NCI-H82 treated with DMSO at 0.1 percent for 48 hours (cell line): ENCODE measurements around the gene SH2B2.
A peak's percentile ranks its signal among the peaks of the same experiment; 100 is the strongest.

Source experiments
- DNase-seq: peaks from one replicate; lab custom pipeline; 2025; ENCODE audit not compliant: unreplicated experiment; lab: John Stamatoyannopoulos, UW

SH2B2 gene

DNA sequence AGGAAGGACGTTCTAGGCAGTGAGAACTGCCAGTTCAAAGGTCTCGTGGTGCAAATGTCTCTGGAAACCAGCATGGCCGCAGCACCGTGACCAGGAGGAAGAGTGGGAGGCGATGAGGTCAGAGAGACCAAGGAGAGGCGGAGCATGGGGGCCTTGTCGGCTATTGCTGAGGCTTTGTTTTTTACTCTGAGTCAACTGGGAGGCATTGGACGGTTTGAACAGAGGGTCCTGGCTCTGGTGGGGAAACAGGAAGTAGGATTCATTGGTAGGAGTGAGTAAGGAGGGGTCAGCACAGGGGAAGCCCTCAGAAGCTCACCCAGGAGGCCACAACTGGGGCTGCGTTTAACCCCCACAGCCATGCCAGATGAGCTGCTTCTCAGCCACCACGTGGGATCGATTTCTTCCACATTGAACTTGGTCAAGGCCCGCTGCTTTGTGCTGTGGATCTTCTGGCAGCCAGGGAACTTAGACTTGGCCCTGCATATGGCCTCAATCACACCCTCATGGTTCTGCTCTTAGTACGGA is 22.2 kb upstream of the SH2B2 start:
- no peak for DNase-seq

DNA sequence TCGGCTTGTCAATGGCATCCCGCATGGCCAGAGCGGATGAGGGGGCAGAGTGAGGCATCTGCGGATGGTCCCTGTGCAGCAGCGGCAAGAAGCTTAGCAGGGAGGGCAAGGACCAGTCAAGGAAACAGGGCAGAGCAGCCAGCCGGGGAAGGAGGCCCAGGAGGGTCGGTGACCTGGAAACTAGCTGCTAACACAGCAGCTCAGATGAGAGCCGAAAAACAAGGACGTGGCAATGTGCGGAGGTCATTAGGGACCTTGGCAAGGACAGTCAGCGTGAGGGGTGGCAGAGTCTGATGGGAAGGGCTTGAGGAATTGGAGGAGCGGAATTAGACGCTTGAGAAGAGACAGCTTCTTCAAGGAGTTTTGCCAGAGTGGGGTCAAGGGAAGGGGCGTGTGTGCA is 20.1 kb upstream of the SH2B2 start:
- DNase-seq = no peak

DNA sequence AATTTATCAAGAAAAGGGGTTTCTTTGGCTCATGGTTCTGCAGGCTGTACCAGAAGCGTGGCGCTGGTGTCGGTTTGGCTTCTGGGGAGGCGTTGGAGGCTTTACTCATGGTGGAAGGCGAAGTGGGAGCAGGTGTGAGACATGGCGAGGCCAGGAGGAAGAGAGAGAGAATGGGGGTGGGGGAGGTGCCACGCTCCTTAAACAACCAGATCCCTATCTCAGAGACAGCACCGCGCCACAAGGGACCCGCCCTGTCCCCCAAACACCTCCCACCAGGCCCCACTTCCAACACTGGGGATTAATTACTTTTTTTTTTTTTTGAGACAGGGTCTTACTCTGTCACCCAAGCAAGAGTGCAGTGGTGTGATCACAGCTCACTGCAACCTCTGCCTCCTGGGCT is 18.0 kb upstream of the SH2B2 start:
- DNase-seq = no peak

DNA sequence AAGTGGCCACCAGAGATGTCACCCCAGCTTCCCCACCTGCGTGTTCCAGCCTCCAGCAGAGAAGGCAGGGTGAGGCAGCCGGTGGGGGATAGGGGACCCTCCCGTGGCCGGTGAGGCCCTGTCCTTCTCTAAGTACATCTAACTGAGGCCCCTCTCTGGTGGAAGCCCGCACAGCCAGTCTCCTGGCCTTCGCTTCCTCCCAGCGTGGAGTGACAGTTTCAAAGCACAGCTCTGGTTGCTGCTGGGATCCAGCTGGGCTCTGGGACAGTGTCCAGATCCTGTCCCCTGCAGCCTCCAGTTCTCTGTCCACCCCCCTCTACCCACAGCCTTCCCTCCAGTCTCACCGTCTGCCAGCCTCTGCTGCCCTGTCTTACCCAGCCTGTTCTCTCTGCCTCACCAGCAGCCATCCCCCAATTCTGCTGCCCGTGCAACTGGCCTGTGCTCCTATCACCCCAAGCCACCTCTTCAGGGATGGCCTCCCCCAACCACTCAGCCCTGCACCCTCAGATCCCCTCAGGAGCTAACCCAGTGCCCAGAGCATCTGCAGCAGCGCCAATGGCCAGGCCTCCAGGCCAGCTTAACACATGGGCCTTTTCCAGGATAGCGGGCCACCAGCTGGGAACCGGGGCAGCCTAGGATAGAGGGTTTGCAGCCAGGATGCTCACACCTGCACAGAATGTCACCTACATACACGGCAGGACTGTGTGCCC is 16.3 kb upstream of the SH2B2 start:
- DNase-seq = no peak

DNA sequence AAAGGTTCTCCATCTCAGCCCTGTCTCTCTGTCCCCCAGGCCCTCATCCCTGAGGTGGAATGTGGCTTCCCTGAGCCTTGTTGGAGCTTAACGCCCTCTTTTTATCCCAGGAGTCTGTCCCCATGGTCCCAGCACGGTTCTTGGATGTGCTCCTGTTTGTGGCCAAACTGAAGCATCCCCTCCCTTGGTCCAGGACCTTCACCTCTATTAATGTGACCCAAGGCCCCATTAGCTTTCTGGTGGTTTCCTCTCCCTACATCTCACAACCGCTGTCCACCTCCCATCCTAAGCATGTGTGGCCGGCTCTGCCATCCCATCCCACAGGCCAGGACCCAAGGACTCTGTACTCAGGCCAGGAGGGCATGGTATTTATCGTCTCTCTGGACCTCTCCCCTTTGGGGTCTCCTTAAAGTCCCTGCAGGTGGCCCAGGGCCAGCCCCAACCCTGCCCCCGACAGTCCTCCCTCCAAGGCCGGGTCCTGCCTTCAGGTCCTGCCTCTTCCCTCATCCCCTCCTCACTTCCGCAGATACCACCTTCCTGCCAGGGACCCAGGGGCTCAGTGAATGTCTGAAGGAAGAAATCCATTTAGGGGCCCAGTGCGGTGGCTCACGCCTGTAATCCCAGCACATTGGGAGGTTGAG is 15.4 kb upstream of the SH2B2 start:
- no peak for DNase-seq

DNA sequence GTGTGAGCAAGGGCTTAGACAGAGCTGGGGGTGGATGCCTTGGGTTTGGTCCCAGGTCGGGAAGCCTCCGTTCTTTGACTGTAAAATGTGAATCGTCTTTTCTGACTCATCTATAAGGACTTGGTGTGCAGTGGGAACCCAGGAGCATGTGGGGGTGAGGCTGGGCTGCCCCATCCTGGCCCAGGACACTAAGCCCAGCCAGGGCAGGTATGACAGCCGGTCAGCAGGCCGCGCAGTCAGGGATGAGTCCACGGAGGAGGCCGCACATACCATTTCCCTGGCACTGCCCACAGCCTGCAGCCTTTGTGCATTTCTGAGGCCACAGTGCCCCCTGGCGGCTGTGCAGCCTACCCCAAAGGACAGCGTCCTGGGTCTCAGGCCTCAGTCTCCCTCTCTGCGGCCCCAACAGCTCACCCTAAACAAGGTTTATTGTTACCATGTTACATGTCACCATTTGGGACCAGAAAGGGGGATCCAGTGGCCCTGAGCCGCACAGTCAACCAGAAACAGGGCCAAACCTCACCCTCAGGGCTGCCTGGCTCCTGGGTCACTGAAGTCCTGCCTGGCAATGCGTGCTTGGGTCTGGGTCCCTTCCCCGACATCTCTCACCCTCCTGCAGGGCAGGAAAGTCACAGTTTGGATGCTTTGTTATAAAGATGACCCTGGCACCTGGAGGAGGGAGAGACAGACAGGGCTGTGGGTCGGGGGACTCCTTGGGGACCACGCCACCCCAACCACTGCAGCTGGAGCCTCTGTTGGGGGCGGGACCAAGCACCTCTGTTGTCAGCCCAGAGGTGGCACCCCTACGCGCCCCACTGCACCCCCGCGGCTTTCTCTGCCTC is 14.4 kb upstream of the SH2B2 start:
- DNase-seq = peak; percentile 13

DNA sequence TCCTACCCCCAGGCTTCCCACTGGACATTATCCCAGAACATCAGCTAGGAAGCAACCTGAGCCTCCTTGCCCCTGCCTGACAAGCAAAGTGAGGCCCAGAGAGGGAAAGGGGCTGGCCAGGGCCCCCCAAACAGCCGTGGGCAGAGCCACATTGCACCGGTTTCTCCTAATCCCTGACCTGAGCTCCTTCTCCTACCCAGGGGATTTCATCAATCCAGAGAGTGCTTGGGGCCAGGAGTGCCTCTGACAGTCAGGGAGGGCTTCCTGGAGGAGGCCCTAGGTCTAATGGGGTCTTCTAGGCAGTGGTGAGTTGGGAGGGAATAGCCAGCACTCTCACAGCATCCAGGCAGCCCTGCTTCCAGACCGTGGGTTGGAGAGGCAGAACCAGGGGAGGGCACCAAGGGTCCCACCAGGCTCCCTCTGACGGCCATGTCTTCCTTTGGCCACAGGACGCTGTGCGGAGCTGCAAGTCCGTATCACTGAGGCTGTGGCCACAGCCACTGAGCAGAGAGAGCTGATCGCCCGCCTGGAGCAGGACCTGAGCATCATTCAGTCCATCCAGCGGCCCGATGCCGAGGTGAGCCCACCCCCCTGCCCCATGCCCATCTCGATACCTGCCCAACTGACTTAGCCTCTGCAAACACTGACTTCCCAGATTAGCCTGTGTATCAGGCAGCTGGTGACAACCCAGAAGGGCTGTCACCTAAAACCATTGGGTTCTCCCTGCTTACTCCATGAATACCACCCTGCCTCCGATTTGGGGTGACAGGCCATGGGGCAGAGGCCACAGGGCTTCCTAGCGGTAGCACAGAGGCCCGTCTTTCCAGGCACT is 13.5 kb upstream of the SH2B2 start:
- DNase-seq = no peak

DNA sequence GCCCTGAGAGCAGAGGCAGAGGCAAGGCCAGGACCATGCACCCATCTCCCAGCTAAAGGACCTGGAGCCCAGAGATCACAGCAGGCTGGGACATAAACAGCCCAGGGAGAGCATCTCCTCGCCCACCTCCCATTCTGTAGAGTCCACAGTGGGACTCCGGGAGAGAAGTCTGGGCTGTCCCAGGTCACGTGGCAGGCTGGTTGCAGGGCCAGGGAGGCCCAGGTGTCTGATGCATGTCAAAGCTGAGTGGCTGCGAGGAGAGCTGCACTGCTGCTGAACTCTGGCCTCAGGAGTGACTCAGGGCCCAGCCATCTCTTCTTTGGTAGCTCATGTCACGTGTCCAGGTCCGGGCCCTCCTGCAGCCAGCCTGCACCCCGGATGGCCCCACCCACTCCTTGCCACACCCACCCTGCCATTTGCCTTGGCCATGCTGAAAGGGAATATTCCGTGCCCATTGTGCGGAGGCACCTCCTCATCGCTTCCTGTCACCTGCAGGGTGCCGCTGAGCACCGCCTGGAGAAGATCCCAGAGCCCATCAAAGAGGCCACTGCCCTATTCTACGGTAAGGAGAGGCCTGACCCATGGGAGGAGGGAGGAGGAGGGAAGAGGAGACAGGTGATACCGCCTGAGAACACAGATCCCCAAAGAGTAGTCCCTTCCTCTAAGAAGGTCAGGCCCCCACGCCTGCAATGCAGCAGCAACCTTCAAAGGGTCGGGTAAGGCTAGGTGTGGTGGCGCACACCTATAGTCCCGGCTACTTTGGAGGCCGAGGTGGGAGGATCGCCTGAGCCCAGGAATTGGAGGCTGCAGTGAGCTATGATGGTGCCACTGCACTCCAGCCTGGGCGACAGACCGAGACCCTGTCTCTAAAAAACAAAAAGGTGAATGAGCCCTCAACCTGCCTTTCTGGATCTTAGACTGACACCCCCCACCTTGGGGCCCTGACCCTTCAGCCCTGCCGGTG is 12.6 kb upstream of the SH2B2 start:
- DNase-seq = no peak

DNA sequence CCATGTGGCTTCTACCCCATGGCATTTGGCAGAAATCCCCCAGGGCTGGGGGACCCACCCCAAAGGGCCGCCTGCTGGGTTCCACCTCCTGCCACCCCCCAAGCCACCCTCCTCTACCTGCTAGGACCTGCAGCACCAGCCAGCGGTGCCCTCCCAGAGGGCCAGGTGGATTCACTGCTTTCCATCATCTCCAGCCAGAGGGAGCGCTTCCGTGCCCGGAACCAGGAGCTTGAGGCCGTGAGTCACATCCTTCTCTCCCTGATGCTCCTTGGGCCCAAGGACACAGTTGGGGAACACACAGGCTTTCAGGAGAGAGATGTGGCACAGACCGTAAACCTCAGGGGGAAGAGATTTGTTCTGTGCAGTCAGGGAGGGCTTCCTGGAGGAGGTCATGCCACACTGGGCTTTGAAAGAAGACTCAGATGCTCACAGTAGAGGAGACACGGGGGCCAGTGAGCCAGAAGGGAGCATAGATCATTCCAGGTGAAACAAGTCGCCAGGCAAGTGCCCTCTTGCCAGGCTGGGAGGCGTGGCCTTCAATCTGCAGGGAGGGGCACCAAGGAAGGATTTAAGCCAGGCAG is 11.5 kb upstream of the SH2B2 start:
- no peak for DNase-seq

DNA sequence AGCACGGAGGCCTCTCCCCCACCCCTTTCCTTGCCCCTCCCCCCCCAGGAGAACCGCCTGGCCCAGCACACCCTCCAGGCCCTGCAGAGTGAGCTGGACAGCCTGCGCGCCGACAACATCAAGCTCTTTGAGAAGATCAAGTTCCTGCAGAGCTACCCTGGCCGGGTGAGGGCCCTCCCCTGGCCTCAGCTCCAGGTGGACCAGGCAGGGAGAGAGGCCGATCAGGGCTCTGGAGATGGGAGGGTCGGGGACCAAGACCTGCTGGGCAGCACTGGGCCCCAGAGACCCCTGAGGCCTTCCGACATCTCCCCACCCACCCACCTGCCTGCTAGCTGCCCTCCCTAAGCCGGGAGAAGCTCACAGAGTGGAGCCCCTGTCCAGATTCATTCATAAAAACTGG is 8.8 kb upstream of the SH2B2 start:
- no peak for DNase-seq

DNA sequence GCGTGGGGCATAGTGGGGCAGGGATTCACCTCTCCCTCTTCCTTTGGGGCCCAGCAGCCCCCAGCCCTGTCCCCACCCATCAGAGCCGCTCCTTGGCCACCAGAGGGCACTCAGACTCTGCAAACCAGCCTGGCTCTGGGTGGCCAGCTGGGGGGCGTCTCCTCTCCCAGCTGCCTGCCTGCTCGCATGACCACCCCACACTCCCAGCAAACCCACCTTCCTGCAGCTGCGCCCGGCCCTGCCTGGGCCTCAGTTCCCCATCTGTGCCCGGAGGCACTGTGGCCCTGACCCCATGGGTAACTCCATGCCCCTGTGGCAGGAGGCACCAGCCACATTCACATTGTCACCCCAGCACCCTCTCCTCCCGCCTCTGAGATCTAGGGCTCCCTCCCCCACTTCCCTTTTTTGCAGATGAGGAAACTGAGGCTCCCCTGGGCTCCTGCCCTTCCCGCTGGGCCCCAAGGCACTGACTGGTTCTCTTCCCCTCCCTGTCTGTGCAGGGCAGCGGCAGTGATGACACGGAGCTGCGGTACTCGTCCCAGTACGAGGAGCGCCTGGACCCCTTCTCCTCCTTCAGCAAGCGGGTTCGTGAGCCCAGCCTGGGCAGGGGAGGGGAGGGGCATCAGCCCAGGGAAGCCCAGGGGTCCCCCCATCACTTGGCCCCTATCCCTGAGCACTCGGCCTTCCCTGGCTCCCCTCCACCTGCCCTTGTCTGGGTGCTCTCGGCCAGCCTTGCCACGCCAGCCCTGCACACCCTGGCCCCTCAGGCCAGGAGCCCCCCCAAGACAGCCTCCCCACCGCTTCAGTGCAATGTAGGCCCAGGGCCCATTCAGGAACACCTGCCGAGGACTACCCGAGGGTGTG is 6.9 kb upstream of the SH2B2 start:
- DNase-seq = peak; percentile 44

DNA sequence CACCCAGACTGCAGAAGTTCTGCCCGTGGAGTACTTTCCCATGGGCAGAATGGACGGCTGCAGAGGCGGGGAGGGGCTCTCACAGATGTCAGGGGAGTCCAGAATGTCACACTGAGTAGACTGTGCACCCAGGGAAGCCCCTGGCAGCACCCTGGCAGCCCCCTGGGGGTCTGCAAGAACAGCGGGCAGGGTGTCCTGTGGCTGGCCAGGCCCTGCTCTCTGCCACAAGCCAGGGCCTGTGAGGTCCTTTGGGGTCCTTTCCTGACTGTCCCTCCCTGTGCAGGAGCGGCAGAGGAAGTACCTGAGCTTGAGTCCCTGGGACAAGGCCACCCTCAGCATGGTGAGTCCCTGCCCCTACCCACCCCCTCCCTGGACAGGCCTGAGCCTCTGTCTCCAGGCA is 6.1 kb upstream of the SH2B2 start:
- DNase-seq = no peak

DNA sequence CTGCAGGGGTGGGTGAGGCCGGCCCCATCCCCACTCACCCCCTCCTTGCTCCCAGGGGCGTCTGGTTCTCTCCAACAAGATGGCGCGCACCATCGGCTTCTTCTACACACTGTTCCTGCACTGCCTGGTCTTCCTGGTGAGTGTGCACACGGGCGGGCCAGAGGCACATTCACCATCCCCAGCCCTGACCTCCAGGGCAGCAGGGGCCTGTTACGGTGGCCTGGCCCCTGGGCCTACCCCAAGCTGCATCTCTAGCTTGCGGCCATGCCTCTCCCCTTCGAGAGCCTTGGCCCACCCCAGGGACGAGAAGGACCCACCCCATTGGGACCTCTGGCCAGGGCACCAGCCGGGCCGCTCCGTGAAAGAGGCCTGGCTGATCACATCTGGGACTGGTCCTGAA is 4.9 kb upstream of the SH2B2 start:
- no peak for DNase-seq

DNA sequence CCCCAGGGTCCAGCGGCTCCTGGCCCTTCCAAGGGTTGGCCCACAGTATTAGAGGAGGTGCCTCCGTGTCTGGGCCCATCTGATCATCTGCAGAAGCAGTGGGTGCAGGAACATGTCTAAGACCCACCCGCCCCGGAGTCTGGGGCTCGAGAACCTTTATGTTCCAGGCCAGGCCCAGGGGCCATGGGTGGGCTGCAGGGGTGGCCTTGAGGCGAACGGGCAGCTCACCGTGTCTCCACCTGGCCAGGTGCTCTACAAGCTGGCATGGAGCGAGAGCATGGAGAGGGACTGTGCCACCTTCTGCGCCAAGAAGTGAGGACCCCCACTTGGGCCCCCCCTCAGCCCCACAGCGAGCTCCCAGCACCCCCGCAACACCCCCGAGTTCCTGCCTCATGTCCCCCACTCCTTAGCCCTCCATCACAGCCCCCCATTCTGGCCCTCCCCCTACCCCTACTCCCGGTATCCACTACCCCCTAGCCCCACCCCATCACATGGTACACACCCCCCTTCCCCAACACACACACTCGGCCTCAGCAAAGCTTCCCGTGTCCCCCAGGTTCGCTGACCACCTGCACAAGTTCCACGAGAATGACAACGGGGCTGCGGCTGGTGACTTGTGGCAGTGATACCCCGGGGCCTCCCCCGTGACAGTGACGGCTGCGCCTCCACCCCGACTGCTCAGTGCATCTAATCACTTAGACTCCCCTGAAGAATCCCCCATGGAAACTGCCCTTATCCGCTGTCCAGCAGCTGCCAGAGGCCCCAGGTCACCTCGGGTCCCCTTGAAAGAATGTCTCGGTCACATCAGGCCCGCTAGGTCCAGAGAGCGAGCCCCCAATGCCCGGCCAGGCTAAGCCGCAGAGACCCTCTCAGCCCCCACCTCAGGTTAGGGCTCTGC is 4.0 kb upstream of the SH2B2 start:
- DNase-seq = no peak

DNA sequence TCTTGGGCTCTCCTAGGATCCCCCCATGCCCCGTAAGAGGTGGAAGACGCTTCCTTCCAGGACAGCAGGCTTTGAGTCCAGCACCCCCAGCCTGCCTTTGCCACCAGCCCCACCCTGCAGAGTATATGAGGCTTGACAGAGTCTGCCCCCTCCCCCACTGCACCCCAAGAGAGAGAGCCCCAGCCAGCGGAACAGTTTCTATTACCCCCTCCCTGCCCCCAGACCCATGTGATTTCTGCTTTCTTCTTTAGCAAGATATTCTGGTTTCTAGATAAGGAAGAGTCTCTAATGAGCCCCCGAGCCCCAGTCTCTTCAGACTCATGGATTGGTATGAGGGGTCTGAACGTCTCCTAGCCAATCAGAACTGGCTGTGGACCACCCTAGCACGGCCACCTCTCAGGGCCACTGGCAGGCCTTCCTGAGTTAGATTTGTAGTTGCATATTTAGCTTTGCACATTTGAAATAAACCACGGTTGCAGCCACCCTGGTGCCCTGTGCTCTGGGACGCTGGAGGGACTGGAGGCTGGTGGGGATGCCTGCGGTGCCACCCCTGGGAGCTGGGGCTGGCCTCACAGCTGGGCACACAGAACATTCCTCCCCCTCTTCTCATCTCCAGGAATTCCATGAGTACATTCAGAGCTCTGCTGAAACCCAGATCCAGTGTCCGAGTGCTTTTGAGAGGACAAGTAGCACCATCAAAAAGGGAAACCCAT is 3.0 kb upstream of the SH2B2 start:
- DNase-seq = no peak

DNA sequence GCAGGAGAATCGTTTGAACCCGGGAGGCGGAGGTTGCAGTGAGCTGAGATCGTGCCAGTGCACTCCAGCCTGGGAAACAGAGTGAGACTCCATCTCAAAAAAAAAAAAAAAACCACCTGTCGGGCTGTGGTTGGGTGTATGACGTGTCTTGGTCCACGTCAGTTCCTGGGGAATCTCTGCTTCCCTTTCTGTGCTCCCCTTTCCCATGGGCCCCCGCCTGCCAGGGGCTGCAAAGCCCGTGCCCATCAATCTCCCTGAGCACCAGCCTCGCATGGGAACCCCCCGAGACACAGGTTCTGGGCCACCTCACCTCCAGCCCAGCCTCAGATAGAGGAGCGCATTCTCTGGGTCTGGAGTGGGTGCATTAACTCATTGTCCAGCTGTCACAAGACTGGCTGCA is 2.3 kb upstream of the SH2B2 start:
- DNase-seq = no peak
